NT2/D1 (cell line): ENCODE measurements around the gene GAB4.
"Not testable (repeated sequence)": the region's sequence is repeated elsewhere in the genome, so short reads cannot be mapped to it uniquely, and the experiment has no call there.

Source experiments
- DNase-seq: peaks from one replicate; pipeline ENCODE4 v3.0.0-alpha.2; 2011; ENCODE audit warnings: low read depth, low spot score
- H3K27me3 ChIP-seq: 2 replicates; pipeline ENCODE4 v1.6.0; 2011; ENCODE audit warnings: mild to moderate bottlenecking; ENCODE audit not compliant: insufficient read length, insufficient read depth
- H3K36me3 ChIP-seq: 2 replicates; pipeline ENCODE4 v1.6.1; 2011; ENCODE audit warnings: mild to moderate bottlenecking, low read length, mixed read lengths; ENCODE audit not compliant: insufficient read depth, insufficient read length
- H3K4me1 ChIP-seq: 2 replicates; pipeline ENCODE4 v1.5.1; 2011; ENCODE audit not compliant: insufficient read depth, insufficient read length
- H3K4me3 ChIP-seq: 2 replicates; pipeline ENCODE4 v1.5.1; 2011; ENCODE audit warnings: low read depth; ENCODE audit not compliant: insufficient read length
- H3K9ac ChIP-seq: 2 replicates; pipeline ENCODE4 v1.6.0; 2011; ENCODE audit warnings: low read depth; ENCODE audit not compliant: insufficient read length
- H3K9me3 ChIP-seq: 2 replicates; pipeline ENCODE4 v1.5.1; 2011; ENCODE audit warnings: mild to moderate bottlenecking, low read length; ENCODE audit not compliant: insufficient read depth
- SUZ12 ChIP-seq: IDR thresholded peaks from 2 replicates; pipeline ENCODE4 v1.6.1; 2011; ENCODE audit not compliant: insufficient read length, insufficient read depth; ENCODE audit errors: extremely low read depth
- YY1 ChIP-seq: IDR thresholded peaks from 2 replicates; pipeline ENCODE4 v1.6.1; 2011; ENCODE audit not compliant: insufficient read length, insufficient read depth
- ZNF274 ChIP-seq: IDR thresholded peaks from 2 replicates; pipeline ENCODE4 v1.6.1; 2011; ENCODE audit warnings: mild to moderate bottlenecking, low read depth, low read length

Gene GAB4

GRCh38 chr22:17007852-17008731, at the start of gene GAB4:
GAB4 (minus strand) TSS chr22:17008222; CDS start chr22:17008114, 108 bp downstream.
- TF ChIP-seq SUZ12 (no peak), YY1 (no peak), ZNF274 (no peak)
- DNase-seq: no peak
- H3K36me3 ChIP-seq: no peaks in the 10 kb centered on the region
- H3K27me3 ChIP-seq: no peaks in the 10 kb centered on the region
- no peaks in the 10 kb centered on the region for H3K9me3 ChIP-seq
- H3K9ac ChIP-seq: no peak within 1 kb of the TSS
- no peak within 1 kb of the TSS for H3K4me3 ChIP-seq
- no peaks in the 10 kb centered on the region for H3K4me1 ChIP-seq

GRCh38 chr22:17056807-17057206, 48.8 kb upstream of the GAB4 start:
- Histone ChIP-seq H3K4me1 (no peaks in the 10 kb centered on the region), H3K27me3 (no peaks in the 10 kb centered on the region), H3K9ac (no peak overlapping the region), H3K4me3 (no peak overlapping the region), H3K9me3 (no peaks in the 10 kb centered on the region), H3K36me3 (peaks cover 30% of the 10 kb centered on the region)
- TF ChIP-seq SUZ12 (no peak), ZNF274 (no peak), YY1 (no peak)
- no peak for DNase-seq

GRCh38 chr22:17056058-17056457, 48.0 kb upstream of the GAB4 start:
- TF ChIP-seq ZNF274 (no peak), YY1 (no peak), SUZ12 (no peak)
- Histone ChIP-seq H3K4me3 (no peak overlapping the region), H3K4me1 (no peaks in the 10 kb centered on the region), H3K27me3 (no peaks in the 10 kb centered on the region), H3K9ac (no peak overlapping the region), H3K36me3 (peaks cover 28% of the 10 kb centered on the region), H3K9me3 (no peaks in the 10 kb centered on the region)
- DNase-seq: no peak

- no peak for TF ChIP-seq SUZ12
- TF ChIP-seq YY1: no peak
- TF ChIP-seq ZNF274: no peak
- H3K36me3 ChIP-seq: peaks cover 42% of the 10 kb centered on the region
- H3K4me3 ChIP-seq: no peak overlapping the region
- no peak for DNase-seq
- no peaks in the 10 kb centered on the region for H3K27me3 ChIP-seq
- no peaks in the 10 kb centered on the region for H3K9me3 ChIP-seq
- no peaks in the 10 kb centered on the region for H3K4me1 ChIP-seq
- H3K9ac ChIP-seq: no peak overlapping the region
Observed at GRCh38 chr22:17047656-17048055, 39.6 kb upstream of the GAB4 start.

GRCh38 chr22:17046566-17047348, 38.7 kb upstream of the GAB4 start:
- peaks cover 38% of the 10 kb centered on the region for H3K36me3 ChIP-seq
- no peak overlapping the region for H3K4me3 ChIP-seq
- TF ChIP-seq ZNF274: no peak
- no peak for TF ChIP-seq SUZ12
- no peak for TF ChIP-seq YY1
- no peaks in the 10 kb centered on the region for H3K27me3 ChIP-seq
- no peaks in the 10 kb centered on the region for H3K4me1 ChIP-seq
- no peak overlapping the region for H3K9ac ChIP-seq
- no peaks in the 10 kb centered on the region for H3K9me3 ChIP-seq
- no peak for DNase-seq

GRCh38 chr22:17043521-17043920, 35.5 kb upstream of the GAB4 start:
- Histone ChIP-seq H3K9ac (no peak overlapping the region), H3K4me1 (no peaks in the 10 kb centered on the region), H3K4me3 (no peak overlapping the region), H3K27me3 (no peaks in the 10 kb centered on the region), H3K36me3 (peaks cover 30% of the 10 kb centered on the region), H3K9me3 (no peaks in the 10 kb centered on the region)
- no peak for DNase-seq
- TF ChIP-seq YY1 (no peak), SUZ12 (no peak), ZNF274 (no peak)

- Histone ChIP-seq H3K9ac (peak overlapping the region; percentile 70), H3K27me3 (peaks cover 18% of the 10 kb centered on the region), H3K4me3 (peak overlapping the region; percentile 50)
- H3K36me3 ChIP-seq, H3K4me1 ChIP-seq, DNase-seq, H3K9me3 ChIP-seq: not testable (repeated sequence)
Observed at GRCh38 chr22:17036842-17037711, 29.1 kb upstream of the GAB4 start.

- Histone ChIP-seq H3K27me3 (peaks cover 18% of the 10 kb centered on the region), H3K4me3 (peak overlapping the region; percentile 11), H3K9ac (peak overlapping the region; percentile 32)
- not testable (repeated sequence) for H3K9me3 ChIP-seq, H3K36me3 ChIP-seq, DNase-seq, H3K4me1 ChIP-seq
Observed at GRCh38 chr22:17035976-17036841, 28.2 kb upstream of the GAB4 start.
